HL-60 (cell line): ENCODE measurements around the gene TMEFF2.

Experiments used
- GABPA ChIP-seq: IDR thresholded peaks from 2 replicates; pipeline ENCODE4 v1.6.1; 2012; ENCODE audit warnings: low read depth
- TF ChIP-seq, protein P1 (sequence below): IDR thresholded peaks from one replicate; pipeline ENCODE4 v1.5.1; 2011; ENCODE audit warnings: low read length, control low read depth, inconsistent platforms; ENCODE audit not compliant: insufficient read depth
- TF ChIP-seq, protein P2 (sequence below): IDR thresholded peaks from 2 replicates; pipeline ENCODE4 v1.6.1; 2012; ENCODE audit warnings: low read depth; ENCODE audit not compliant: insufficient replicate concordance

DNA sequence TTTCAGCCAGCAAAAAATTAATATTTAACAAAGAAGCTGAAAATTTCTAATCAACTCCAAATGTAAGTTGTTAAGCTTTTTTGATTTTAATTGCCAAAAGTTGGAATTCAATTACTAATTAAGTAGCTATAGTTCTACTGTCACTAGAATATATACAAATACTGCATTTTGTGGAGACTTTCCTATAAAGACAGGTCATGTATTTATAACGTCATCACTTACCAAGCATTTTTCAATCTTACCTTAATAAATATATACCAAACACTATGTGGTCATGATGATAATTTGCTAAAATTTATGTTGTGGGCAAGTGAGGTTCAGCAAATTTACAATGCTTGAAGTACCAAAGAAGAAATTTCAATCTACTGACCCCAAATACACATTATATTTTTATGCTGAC lies 24.2 kb upstream of the TMEFF2 start:
- TF ChIP-seq, protein P1, sequence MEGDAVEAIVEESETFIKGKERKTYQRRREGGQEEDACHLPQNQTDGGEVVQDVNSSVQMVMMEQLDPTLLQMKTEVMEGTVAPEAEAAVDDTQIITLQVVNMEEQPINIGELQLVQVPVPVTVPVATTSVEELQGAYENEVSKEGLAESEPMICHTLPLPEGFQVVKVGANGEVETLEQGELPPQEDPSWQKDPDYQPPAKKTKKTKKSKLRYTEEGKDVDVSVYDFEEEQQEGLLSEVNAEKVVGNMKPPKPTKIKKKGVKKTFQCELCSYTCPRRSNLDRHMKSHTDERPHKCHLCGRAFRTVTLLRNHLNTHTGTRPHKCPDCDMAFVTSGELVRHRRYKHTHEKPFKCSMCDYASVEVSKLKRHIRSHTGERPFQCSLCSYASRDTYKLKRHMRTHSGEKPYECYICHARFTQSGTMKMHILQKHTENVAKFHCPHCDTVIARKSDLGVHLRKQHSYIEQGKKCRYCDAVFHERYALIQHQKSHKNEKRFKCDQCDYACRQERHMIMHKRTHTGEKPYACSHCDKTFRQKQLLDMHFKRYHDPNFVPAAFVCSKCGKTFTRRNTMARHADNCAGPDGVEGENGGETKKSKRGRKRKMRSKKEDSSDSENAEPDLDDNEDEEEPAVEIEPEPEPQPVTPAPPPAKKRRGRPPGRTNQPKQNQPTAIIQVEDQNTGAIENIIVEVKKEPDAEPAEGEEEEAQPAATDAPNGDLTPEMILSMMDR, result no peak
- TF ChIP-seq, protein P2, sequence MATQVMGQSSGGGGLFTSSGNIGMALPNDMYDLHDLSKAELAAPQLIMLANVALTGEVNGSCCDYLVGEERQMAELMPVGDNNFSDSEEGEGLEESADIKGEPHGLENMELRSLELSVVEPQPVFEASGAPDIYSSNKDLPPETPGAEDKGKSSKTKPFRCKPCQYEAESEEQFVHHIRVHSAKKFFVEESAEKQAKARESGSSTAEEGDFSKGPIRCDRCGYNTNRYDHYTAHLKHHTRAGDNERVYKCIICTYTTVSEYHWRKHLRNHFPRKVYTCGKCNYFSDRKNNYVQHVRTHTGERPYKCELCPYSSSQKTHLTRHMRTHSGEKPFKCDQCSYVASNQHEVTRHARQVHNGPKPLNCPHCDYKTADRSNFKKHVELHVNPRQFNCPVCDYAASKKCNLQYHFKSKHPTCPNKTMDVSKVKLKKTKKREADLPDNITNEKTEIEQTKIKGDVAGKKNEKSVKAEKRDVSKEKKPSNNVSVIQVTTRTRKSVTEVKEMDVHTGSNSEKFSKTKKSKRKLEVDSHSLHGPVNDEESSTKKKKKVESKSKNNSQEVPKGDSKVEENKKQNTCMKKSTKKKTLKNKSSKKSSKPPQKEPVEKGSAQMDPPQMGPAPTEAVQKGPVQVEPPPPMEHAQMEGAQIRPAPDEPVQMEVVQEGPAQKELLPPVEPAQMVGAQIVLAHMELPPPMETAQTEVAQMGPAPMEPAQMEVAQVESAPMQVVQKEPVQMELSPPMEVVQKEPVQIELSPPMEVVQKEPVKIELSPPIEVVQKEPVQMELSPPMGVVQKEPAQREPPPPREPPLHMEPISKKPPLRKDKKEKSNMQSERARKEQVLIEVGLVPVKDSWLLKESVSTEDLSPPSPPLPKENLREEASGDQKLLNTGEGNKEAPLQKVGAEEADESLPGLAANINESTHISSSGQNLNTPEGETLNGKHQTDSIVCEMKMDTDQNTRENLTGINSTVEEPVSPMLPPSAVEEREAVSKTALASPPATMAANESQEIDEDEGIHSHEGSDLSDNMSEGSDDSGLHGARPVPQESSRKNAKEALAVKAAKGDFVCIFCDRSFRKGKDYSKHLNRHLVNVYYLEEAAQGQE, result no peak
- TF ChIP-seq GABPA, result no peak
